Smooth muscle cell (in vitro differentiated cells): Measurements from ENCODE around the gene DSG3. TPM values are rescaled to one million over a fixed set of nuclear protein-coding genes. Genes with fewer than 3 reads are reported as not detected.

Experiments
- DNase-seq: peaks from one replicate; lab custom pipeline; 2025; ENCODE audit not compliant: unreplicated experiment; lab: John Stamatoyannopoulos, UW
- H2AFZ ChIP-seq: fragments of 200-600 bp; sonication (generic); 2 replicates; pipeline ENCODE4 v1.6.0; 2016; ENCODE audit warnings: antibody characterized with exemption, low read depth, mild to moderate bottlenecking
- H3F3A ChIP-seq: fragments of 200-600 bp; sonication (generic); 2 replicates; pipeline ENCODE4 v1.6.0; 2017; ENCODE audit warnings: antibody characterized with exemption, low read depth
- H3K27ac ChIP-seq: fragments of 200-600 bp; sonication (generic); 2 replicates; pipeline ENCODE4 v1.5.1; 2016; ENCODE audit warnings: low read depth, mild to moderate bottlenecking
- H3K27me3 ChIP-seq: fragments of 200-600 bp; sonication (generic); 2 replicates; pipeline ENCODE4 v1.6.1; 2016; ENCODE audit warnings: low read depth, mild to moderate bottlenecking
- H3K36me3 ChIP-seq: fragments of 200-600 bp; sonication (generic); 2 replicates; pipeline ENCODE4 v1.5.1; 2016; ENCODE audit warnings: low read depth
- H3K4me1 ChIP-seq: fragments of 200-600 bp; sonication (generic); 2 replicates; pipeline ENCODE4 v1.5.1; 2016; ENCODE audit warnings: low read depth
- H3K4me2 ChIP-seq: fragments of 200-600 bp; sonication (generic); 2 replicates; pipeline ENCODE4 v1.6.0; 2016; ENCODE audit warnings: mild to moderate bottlenecking
- H3K4me3 ChIP-seq: fragments of 200-600 bp; sonication (generic); 2 replicates; pipeline ENCODE4 v1.5.1; 2016; ENCODE audit warnings: mild to moderate bottlenecking
- H3K79me2 ChIP-seq: fragments of 200-600 bp; sonication (generic); 2 replicates; pipeline ENCODE4 v1.6.0; 2016; ENCODE audit warnings: low read depth, mild to moderate bottlenecking
- H3K9ac ChIP-seq: fragments of 200-600 bp; sonication (generic); 2 replicates; pipeline ENCODE4 v1.6.0; 2016; ENCODE audit warnings: low read depth
- H3K9me3 ChIP-seq: fragments of 200-600 bp; sonication (generic); replicated peaks from 2 replicates; pipeline ENCODE4 v1.5.1; 2016; ENCODE audit warnings: low read depth
- H4K20me1 ChIP-seq: fragments of 200-600 bp; sonication (generic); 2 replicates; pipeline ENCODE4 v1.6.0; 2016; ENCODE audit warnings: low read depth
- WGBS: methylation state at CpG from one replicate; pipeline ENCODE4 v1.1.7; 2016; ENCODE audit warnings: low lambda C conversion rate; 5-methylcytosine and 5-hydroxymethylcytosine counted together
- polyA plus RNA-seq: library from polyadenylated mRNA; unstranded; fragments of >200 nt; fragmentation: Nextera tagmentation; extraction: Ambion mirVana; gene quantifications from 2 replicates; pipeline ENCODE4 v1.2.1, GENCODE V29; 2016
- total RNA-seq: library from RNA; depleted of rRNA; stranded (reverse); fragments of >200 nt; gene quantifications from 2 replicates; pipeline ENCODE4 v1.2.3, GENCODE V29; 2014
- TF ChIP-seq, protein P1 (sequence below): fragments of 200-600 bp; sonication (generic); IDR thresholded peaks from 2 replicates; pipeline ENCODE4 v1.5.1; 2017; ENCODE audit warnings: borderline replicate concordance, mild to moderate bottlenecking, antibody characterized with exemption; ENCODE audit not compliant: insufficient read depth, poor library complexity, severe bottlenecking

DSG3 gene, protein sequence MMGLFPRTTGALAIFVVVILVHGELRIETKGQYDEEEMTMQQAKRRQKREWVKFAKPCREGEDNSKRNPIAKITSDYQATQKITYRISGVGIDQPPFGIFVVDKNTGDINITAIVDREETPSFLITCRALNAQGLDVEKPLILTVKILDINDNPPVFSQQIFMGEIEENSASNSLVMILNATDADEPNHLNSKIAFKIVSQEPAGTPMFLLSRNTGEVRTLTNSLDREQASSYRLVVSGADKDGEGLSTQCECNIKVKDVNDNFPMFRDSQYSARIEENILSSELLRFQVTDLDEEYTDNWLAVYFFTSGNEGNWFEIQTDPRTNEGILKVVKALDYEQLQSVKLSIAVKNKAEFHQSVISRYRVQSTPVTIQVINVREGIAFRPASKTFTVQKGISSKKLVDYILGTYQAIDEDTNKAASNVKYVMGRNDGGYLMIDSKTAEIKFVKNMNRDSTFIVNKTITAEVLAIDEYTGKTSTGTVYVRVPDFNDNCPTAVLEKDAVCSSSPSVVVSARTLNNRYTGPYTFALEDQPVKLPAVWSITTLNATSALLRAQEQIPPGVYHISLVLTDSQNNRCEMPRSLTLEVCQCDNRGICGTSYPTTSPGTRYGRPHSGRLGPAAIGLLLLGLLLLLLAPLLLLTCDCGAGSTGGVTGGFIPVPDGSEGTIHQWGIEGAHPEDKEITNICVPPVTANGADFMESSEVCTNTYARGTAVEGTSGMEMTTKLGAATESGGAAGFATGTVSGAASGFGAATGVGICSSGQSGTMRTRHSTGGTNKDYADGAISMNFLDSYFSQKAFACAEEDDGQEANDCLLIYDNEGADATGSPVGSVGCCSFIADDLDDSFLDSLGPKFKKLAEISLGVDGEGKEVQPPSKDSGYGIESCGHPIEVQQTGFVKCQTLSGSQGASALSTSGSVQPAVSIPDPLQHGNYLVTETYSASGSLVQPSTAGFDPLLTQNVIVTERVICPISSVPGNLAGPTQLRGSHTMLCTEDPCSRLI
- 42.9 and 44.8 TPM in 2 replicates for total RNA-seq
- 4.9 and 10.6 TPM in 2 replicates for polyA plus RNA-seq

DNA sequence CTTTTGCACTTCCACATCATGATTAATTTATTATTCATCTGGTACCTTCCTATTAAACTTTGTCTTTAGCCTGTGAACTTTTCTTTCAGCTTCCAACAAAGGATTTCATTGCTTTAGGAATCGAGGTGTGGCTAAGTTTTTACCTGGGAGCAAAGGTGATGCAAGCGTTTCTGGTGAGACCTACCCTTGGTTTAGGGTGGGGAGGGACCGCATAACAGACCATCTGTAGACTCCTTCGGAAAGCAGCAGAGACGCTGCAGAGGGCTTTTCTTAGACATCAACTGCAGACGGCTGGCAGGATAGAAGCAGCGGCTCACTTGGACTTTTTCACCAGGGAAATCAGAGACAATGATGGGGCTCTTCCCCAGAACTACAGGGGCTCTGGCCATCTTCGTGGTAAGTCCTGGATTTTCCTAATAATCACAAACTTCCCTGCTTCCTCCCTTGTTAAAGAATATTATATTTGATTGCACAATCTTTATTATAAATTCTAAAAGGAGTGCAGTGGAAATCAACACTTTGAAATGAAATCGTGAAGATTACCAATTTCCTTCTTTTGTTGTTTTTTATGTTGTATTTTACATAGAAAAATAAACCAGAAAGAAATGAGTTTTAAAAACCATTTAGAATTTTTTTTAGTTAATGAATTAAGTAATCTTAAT, at the start of gene DSG3:
Gene DSG3, plus strand, starts transcription at position 212 of the 662 bp plus-strand sequence. Its CDS starts 137 bp downstream, at position 349.
- H3K9ac ChIP-seq, result peak within 1 kb of the TSS; percentile 9
- H3K36me3 ChIP-seq, result no peaks in the 10 kb centered on the region
- H3K4me2 ChIP-seq, result peak within 1 kb of the TSS; percentile 28
- no peak for DNase-seq
- no peak within 1 kb of the TSS for H2AFZ ChIP-seq
- peak within 1 kb of the TSS; percentile 8 for H3K4me3 ChIP-seq
- H3K27me3 ChIP-seq, result no peaks in the 10 kb centered on the region
- H3F3A ChIP-seq, result no peaks in the 10 kb centered on the region
- no peak within 1 kb of the TSS for H3K27ac ChIP-seq
- H3K9me3 ChIP-seq, result no peaks in the 10 kb centered on the region
- TF ChIP-seq, protein P1, sequence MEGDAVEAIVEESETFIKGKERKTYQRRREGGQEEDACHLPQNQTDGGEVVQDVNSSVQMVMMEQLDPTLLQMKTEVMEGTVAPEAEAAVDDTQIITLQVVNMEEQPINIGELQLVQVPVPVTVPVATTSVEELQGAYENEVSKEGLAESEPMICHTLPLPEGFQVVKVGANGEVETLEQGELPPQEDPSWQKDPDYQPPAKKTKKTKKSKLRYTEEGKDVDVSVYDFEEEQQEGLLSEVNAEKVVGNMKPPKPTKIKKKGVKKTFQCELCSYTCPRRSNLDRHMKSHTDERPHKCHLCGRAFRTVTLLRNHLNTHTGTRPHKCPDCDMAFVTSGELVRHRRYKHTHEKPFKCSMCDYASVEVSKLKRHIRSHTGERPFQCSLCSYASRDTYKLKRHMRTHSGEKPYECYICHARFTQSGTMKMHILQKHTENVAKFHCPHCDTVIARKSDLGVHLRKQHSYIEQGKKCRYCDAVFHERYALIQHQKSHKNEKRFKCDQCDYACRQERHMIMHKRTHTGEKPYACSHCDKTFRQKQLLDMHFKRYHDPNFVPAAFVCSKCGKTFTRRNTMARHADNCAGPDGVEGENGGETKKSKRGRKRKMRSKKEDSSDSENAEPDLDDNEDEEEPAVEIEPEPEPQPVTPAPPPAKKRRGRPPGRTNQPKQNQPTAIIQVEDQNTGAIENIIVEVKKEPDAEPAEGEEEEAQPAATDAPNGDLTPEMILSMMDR, result no peak
- WGBS, result 68% methylated on average over 9 of the region's 9 CpGs
- no peaks in the 10 kb centered on the region for H4K20me1 ChIP-seq
- H3K4me1 ChIP-seq, result no peaks in the 10 kb centered on the region
- H3K79me2 ChIP-seq, result no peaks in the 10 kb centered on the region

DNA sequence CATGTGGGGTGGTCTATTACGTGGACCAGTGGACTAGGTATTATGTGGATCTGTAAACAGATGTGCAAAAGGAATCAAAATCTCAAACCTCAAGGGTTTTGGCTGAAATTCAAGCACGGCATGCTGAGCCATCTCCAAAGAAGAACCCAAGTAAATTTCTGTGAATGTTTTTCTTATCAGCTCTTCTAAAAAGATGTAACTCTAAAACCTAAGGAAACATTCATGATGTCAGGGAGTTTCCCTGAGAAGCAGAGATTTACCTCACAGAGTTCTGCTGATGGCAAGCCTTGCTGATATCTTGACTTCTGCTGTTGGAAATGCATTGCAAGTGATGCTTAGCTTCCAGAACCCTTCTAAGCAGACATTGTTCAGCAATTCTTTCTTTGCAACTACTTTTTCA, 49.4 kb upstream of the DSG3 start:
- TF ChIP-seq, protein P1, result no peak
- Histone ChIP-seq H4K20me1 (no peaks in the 10 kb centered on the region), H3K9ac (no peak overlapping the region), H3K27me3 (no peaks in the 10 kb centered on the region), H3F3A (peaks cover 6% of the 10 kb centered on the region), H3K79me2 (no peaks in the 10 kb centered on the region), H3K27ac (peak overlapping the region; percentile 57), H3K9me3 (no peaks in the 10 kb centered on the region), H3K4me3 (no peak overlapping the region), H2AFZ (no peak overlapping the region), H3K4me1 (peaks cover 10% of the 10 kb centered on the region), H3K4me2 (peak overlapping the region; percentile 46), H3K36me3 (no peaks in the 10 kb centered on the region)
- WGBS, result 42% methylated on average over 2 of the region's 2 CpGs
- no peak for DNase-seq

DNA sequence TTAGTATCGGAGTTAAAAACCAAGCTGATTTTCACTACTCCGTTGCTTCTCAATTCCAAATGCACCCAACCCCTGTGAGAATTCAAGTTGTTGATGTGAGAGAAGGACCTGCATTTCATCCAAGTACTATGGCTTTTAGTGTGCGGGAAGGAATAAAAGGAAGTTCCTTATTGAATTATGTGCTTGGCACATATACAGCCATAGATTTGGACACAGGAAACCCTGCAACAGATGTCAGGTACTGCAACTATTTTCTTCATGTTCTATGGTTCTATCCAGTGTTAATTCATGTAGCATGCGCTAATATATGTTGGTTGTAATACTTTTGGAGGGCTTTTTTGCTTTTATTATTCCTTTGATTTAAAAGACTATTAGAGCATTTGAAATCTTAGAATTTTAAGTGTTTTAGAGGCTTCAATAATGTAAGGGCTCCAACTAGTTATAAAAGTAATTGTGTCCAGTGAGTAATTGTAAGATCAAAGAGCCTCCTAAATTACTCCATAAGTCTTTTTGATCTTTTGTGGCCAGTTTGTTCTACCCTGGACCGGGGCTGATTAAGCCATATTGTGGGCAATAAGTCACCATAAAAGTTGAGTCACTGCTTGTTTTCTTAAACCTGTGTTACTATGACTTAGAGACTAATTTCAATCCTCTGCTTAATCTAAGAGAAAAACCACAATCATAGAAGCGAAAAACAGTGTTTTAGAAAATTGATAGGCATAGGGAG, 48.1 kb upstream of the DSG3 start:
- DNase-seq, result no peak
- H2AFZ ChIP-seq, result no peak overlapping the region
- peak overlapping the region; percentile 70 for H3K4me2 ChIP-seq

More for the DNA sequence above, 48.1 kb upstream of the DSG3 start:
- no peaks in the 10 kb centered on the region for H3K27me3 ChIP-seq
- H3K36me3 ChIP-seq, result no peaks in the 10 kb centered on the region
- H3K4me1 ChIP-seq, result peaks cover 10% of the 10 kb centered on the region
- TF ChIP-seq, protein P1, result no peak
- H3K9me3 ChIP-seq, result no peaks in the 10 kb centered on the region
- no peaks in the 10 kb centered on the region for H4K20me1 ChIP-seq
- peak overlapping the region; percentile 3 for H3K9ac ChIP-seq
- H3K27ac ChIP-seq, result peak overlapping the region; percentile 57
- peaks cover 6% of the 10 kb centered on the region for H3F3A ChIP-seq
- H3K4me3 ChIP-seq, result no peak overlapping the region
- no peaks in the 10 kb centered on the region for H3K79me2 ChIP-seq
- WGBS, result 46% methylated on average over 6 of the region's 6 CpGs
